Effector memory CD8-positive, alpha-beta T cell (primary cell): ENCODE measurements around the gene SYT3.
"Not testable (repeated sequence)": the region's sequence is repeated elsewhere in the genome, so short reads cannot be mapped to it uniquely, and the experiment has no call there.

Source experiments
- ATAC-seq: fragments of 150-1000 bp; cut with Tn5 transposase; replicated peaks from 2 replicates; pipeline ENCODE4 v1.10.0; 2021; ENCODE audit warnings: mild to moderate bottlenecking, moderate library complexity
- DNase-seq, 3 experiments: peaks; one replicate each; pipeline ENCODE4 v3.0.0; 2021
- H3K27ac Mint-ChIP-seq, 2 donors: one replicate each; pipeline ENCODE4 v1.8.0; 2022; ENCODE audit warnings: mild to moderate bottlenecking in 2 of 2, mixed read lengths in 2 of 2, moderate library complexity in 2 of 2
- H3K27me3 Mint-ChIP-seq, 2 donors: one replicate each; pipeline ENCODE4 v1.8.0; 2022; ENCODE audit warnings: mixed read lengths in 2 of 2
- H3K36me3 Mint-ChIP-seq: one replicate; pipeline ENCODE4 v1.8.0; 2022; ENCODE audit warnings: mild to moderate bottlenecking, moderate library complexity, mixed read lengths; ENCODE audit not compliant: insufficient read depth
- H3K4me1 Mint-ChIP-seq, 2 donors: one replicate each; pipeline ENCODE4 v1.8.0; 2022; ENCODE audit warnings: low read depth in 2 of 2, mixed read lengths in 2 of 2
- H3K4me3 Mint-ChIP-seq, 2 donors: one replicate each; pipeline ENCODE4 v1.8.0; 2022; ENCODE audit warnings: mild to moderate bottlenecking in 2 of 2, mixed read lengths in 2 of 2, moderate library complexity in 2 of 2
- H3K9me3 Mint-ChIP-seq, 2 donors: one replicate each; pipeline ENCODE4 v1.8.0; 2022; ENCODE audit warnings: mixed read lengths in 2 of 2

Gene SYT3

DNA sequence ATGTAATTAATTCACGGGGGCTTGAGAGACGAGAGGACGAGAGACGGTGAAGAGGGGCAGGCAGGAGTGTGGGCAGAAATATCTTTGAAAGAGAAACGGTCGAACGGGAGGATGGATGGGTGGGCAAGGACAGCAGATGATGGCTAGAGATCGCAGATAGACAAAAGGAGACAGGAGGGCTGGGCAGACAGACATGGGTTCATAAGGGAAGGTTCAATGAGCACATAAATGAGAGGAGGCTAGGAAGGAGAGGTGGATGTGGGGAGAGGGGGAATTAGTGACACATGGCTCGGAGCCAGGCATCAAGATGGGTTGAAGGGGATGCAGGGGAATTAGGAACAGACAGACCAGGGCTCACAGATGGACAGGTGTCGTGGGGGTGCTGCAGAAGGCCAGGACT is 1.1 kb downstream of the SYT3 start:
- DNase-seq (no peak), ATAC-seq (no peak)
- H3K4me3 Mint-ChIP-seq: peak overlapping the region; percentile 21 to 34
- H3K27ac Mint-ChIP-seq: no peak overlapping the region
- H3K4me1 Mint-ChIP-seq: peaks cover 3 to 7% of the 10 kb centered on the region in 2 donors
- H3K27me3 Mint-ChIP-seq: peaks cover 31 to 43% of the 10 kb centered on the region in 2 donors
- H3K36me3 Mint-ChIP-seq: peaks cover 3% of the 10 kb centered on the region
- H3K9me3 Mint-ChIP-seq: no peaks in the 10 kb centered on the region

DNA sequence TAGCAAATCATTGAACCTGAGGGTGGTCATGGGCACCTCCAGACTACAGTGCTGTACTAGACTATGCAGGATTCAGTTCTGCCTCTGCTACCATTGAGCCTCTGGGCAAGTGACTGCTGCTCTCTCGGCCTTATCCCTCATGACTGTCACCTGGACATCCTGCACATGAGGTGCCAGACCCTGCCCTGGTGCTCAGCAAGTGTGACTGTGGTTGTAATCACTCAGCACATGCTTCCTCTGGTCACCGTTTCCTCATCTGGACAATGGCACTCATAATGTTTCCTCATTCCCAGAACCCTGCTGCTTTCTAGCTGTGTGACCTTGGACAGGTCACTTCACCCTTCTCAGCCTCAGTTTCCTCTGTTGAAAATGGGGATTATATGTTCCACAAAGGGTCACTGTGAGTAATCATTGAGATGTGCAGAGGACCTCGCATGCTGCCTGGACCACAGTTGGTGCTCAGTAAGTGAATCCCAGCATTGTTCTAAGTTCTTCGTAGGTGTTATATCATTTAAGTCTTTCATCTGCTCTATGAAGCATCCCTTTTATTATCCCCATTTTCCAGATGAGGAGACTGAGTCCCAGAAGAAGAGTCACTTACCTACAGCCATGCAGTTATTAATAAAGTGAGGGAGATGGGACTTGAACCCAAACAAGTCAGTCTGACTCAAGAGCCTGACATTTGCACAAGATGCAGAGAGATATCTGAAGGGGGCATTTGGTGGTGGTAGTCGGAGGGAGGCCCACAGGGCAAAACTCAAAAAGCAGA is 3.2 kb downstream of the SYT3 start:
- H3K27me3 Mint-ChIP-seq: peaks cover 37 to 52% of the 10 kb centered on the region in 2 donors
- peaks cover 3% of the 10 kb centered on the region for H3K36me3 Mint-ChIP-seq
- H3K4me1 Mint-ChIP-seq: peaks cover 3 to 7% of the 10 kb centered on the region in 2 donors
- H3K4me3 Mint-ChIP-seq: no peak overlapping the region
- H3K9me3 Mint-ChIP-seq: no peaks in the 10 kb centered on the region
- ATAC-seq (no peak), DNase-seq (no peak)
- H3K27ac Mint-ChIP-seq: no peak overlapping the region

DNA sequence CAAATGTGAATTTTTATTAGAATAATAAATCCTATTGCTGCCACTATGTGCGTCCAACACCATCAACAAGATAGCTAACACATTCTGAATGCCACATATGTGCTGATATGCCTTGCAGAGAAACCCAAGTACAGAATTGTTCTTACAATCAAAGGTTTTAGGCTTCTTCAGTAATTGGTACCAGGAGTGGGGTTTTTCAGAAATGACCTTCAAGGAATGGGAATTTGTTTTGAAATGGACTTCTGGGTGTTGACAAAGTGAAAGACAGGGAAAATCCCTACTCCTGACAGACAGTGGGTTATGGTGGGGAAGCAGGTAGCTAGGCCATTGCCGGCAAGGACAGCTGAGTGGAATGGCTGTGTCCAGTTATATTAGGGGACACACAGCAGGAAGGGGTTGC is 5.7 kb downstream of the SYT3 start:
- DNase-seq (no peak), ATAC-seq (no peak)
- Mint-ChIP-seq H3K4me3 (no peak overlapping the region), H3K4me1 (peaks cover 1 to 7% of the 10 kb centered on the region in 2 donors), H3K27ac (no peak overlapping the region), H3K9me3 (no peaks in the 10 kb centered on the region), H3K36me3 (peaks cover 3% of the 10 kb centered on the region), H3K27me3 (peaks cover 42 to 62% of the 10 kb centered on the region in 2 donors)

DNA sequence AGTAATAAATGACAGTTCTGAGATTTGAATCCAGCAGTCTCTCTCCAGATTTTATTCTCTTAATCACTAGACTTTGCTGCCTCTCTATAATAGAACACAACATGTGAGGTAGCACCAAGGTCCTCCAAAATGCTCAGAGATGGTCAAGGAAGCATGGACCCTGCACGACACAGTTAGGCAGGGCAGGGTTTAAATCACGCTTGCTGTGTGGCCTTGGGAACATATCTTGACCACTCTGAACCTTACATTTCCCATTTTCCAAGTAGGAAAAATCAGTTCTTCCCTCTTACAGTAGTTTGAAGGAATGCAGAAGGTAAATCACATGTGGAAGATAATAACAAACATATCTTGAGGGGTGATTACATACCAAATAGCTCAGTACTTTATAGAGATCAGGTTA is 6.3 kb downstream of the SYT3 start:
- ATAC-seq (no peak), DNase-seq (no peak)
- Mint-ChIP-seq H3K4me3 (no peak overlapping the region), H3K4me1 (peaks cover 1% of the 10 kb centered on the region in 2 donors), H3K9me3 (no peaks in the 10 kb centered on the region), H3K27ac (no peak overlapping the region), H3K27me3 (peaks cover 39 to 60% of the 10 kb centered on the region in 2 donors), H3K36me3 (peaks cover 3% of the 10 kb centered on the region)

GRCh38 chr19:50632151-50632835 is 7.4 kb downstream of the SYT3 start:
- DNase-seq (no peak), ATAC-seq (no peak)
- H3K27ac Mint-ChIP-seq: no peak overlapping the region
- H3K4me3 Mint-ChIP-seq: no peak overlapping the region
- H3K27me3 Mint-ChIP-seq: peaks cover 39 to 60% of the 10 kb centered on the region in 2 donors
- no peaks in the 10 kb centered on the region for H3K9me3 Mint-ChIP-seq
- no peaks in the 10 kb centered on the region for H3K36me3 Mint-ChIP-seq
- no peaks in the 10 kb centered on the region for H3K4me1 Mint-ChIP-seq

- ATAC-seq (no peak), DNase-seq (no peak)
- Mint-ChIP-seq H3K9me3 (no peaks in the 10 kb centered on the region), H3K27me3 (peaks cover 37 to 44% of the 10 kb centered on the region in 2 donors), H3K4me1 (no peaks in the 10 kb centered on the region), H3K27ac (no peak overlapping the region), H3K36me3 (no peaks in the 10 kb centered on the region), H3K4me3 (no peak overlapping the region)
Observed at GRCh38 chr19:50629801-50630200, 9.9 kb downstream of the SYT3 start.

GRCh38 chr19:50629194-50629593 is 10.5 kb downstream of the SYT3 start:
- no peaks in the 10 kb centered on the region for H3K9me3 Mint-ChIP-seq
- no peak overlapping the region for H3K27ac Mint-ChIP-seq
- no peaks in the 10 kb centered on the region for H3K36me3 Mint-ChIP-seq
- H3K27me3 Mint-ChIP-seq: peaks cover 37 to 44% of the 10 kb centered on the region in 2 donors
- no peak for DNase-seq
- H3K4me1 Mint-ChIP-seq: no peaks in the 10 kb centered on the region
- no peak for ATAC-seq
- H3K4me3 Mint-ChIP-seq: no peak overlapping the region

GRCh38 chr19:50628551-50628950 is 11.1 kb downstream of the SYT3 start:
- Mint-ChIP-seq H3K4me1 (no peaks in the 10 kb centered on the region), H3K27me3 (peaks cover 37 to 44% of the 10 kb centered on the region in 2 donors), H3K27ac (no peak overlapping the region), H3K36me3 (no peaks in the 10 kb centered on the region), H3K9me3 (no peaks in the 10 kb centered on the region), H3K4me3 (no peak overlapping the region)
- no peak for ATAC-seq
- DNase-seq: no peak

- Mint-ChIP-seq H3K27ac (no peak overlapping the region), H3K4me3 (no peak overlapping the region), H3K4me1 (no peaks in the 10 kb centered on the region), H3K36me3 (no peaks in the 10 kb centered on the region), H3K9me3 (no peaks in the 10 kb centered on the region), H3K27me3 (peaks cover 37 to 44% of the 10 kb centered on the region in 2 donors)
- ATAC-seq (no peak), DNase-seq (no peak)
Observed at GRCh38 chr19:50628146-50628545, 11.5 kb downstream of the SYT3 start.

- Mint-ChIP-seq H3K4me3 (no peak overlapping the region), H3K9me3 (no peaks in the 10 kb centered on the region), H3K27ac (no peak overlapping the region), H3K4me1 (no peaks in the 10 kb centered on the region), H3K36me3 (no peaks in the 10 kb centered on the region), H3K27me3 (peaks cover 31 to 40% of the 10 kb centered on the region in 2 donors)
- DNase-seq: no peak
- no peak for ATAC-seq
Observed at GRCh38 chr19:50626795-50627194, 12.9 kb downstream of the SYT3 start.

DNA sequence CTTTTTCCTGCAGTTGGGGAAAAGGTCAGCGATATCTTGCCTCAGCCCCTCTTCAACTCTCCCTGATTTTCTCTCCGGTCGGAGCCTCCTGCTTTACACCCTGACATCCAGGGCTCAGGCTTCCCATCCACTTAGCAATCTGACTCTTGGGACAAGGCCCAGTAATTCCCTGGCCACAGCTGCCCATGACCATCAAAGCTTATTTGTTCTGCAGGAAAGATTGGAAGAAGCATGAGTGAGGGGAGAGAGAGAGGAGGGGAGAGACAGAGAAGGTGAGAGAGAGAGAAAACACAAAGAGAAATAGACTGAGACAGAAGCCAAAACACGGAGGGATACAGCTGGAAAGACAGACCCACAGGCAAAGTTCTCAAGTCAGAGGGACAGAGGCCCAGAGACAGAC is 13.7 kb downstream of the SYT3 start:
- Mint-ChIP-seq H3K9me3 (no peaks in the 10 kb centered on the region), H3K27me3 (peaks cover 23 to 37% of the 10 kb centered on the region in 2 donors), H3K27ac (no peak overlapping the region), H3K36me3 (no peaks in the 10 kb centered on the region), H3K4me3 (no peak overlapping the region), H3K4me1 (no peaks in the 10 kb centered on the region)
- DNase-seq: no peak
- ATAC-seq: no peak

DNA sequence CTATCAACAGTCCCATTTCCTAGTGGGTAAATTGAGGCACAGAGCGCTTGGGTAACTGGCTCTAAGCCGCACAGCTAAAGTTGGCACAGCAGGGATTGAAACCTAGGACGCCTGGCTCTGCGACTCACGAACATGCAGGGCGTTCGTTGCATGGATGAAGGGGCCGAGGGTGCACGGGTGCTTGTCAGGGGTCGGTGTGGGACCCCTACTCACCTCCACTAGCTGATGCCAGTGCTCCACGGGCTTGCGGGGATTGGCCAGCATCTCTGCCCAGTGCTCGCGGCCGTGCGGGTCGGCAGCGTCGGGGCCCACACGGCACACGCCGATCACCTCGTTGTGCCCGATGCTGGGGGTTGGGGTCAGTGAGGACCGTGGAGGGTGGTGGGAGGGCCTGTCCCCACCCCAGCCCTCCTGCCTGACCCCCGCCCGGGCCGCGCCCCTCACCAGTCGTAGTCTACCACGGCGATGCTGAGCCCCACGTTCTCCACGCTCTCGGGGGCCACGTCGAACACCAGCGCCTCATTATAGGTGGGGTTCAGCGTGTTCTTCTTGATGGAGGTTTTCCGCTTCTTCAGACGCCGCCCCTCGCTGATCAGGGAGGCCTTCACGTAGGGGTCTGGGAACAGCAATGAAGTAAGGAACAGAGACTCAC is 14.6 kb downstream of the SYT3 start:
- H3K36me3 Mint-ChIP-seq: no peaks in the 10 kb centered on the region
- no peak overlapping the region for H3K4me3 Mint-ChIP-seq
- DNase-seq (no peak), ATAC-seq (no peak)
- no peak overlapping the region for H3K27ac Mint-ChIP-seq
- no peaks in the 10 kb centered on the region for H3K4me1 Mint-ChIP-seq
- no peaks in the 10 kb centered on the region for H3K9me3 Mint-ChIP-seq
- peaks cover 22 to 29% of the 10 kb centered on the region in 2 donors for H3K27me3 Mint-ChIP-seq

DNA sequence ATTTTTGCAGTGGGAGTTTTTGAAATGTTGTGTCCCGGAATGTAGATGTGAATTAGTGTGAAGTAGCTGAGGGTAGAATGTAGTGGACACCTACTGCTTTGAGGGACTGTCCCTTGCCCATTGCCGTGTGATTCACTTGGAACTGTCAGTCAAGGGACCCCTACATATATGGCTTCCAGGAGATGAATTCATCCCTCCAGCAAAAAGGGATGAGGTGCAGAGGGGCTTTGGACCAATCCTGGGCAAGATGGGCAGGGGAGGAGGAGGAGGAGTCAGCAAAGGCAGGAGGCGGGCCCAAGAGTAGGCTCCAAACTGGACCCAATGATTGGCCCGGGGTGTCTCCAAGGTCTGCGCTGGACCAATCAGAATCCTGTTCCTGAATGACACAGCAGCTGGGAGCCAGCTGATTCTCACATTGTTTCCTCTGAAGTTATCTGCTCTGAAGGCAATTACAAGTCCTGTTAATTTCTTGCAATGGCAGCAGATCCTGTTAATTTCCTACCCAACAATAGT is 19.2 kb downstream of the SYT3 start:
- not testable (repeated sequence) for DNase-seq, H3K27me3 Mint-ChIP-seq, ATAC-seq, H3K4me3 Mint-ChIP-seq, H3K9me3 Mint-ChIP-seq, H3K4me1 Mint-ChIP-seq, H3K36me3 Mint-ChIP-seq, H3K27ac Mint-ChIP-seq
